Measurements from ENCODE around the gene OLIG2.

OLIG2 gene

GRCh38 chr21:33025489-33026442 is at the start of gene OLIG2:
OLIG2 (plus strand) TSS chr21:33025935; CDS start chr21:33026863, 928 bp downstream.
- DNase-seq: peak; percentile 88

- no peak for DNase-seq
Observed at GRCh38 chr21:32976791-32977190, 48.9 kb upstream of the OLIG2 start.

DNA sequence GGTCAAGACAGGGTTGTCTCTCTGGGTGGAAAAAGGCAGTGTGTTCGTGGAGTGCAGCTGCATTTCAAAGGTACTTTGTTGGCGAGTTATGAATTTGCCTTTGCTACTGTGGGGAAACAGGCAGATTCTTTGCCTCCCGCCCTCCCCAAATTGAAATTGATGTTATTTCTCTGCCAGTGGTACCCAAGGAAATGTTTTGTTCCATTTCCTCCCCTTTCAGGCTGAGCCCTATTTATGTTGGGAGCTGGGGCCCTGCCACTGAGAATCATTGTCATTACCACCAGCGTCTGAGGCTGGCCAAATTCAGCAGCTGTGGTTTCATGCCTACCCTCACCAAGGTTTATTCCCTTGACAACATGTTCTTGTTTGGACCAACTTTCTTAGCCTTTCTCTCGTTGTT is 48.5 kb upstream of the OLIG2 start:
- DNase-seq: peak; percentile 48

- DNase-seq: peak; percentile 49
Observed at GRCh38 chr21:32978331-32979270, 47.1 kb upstream of the OLIG2 start.

DNA sequence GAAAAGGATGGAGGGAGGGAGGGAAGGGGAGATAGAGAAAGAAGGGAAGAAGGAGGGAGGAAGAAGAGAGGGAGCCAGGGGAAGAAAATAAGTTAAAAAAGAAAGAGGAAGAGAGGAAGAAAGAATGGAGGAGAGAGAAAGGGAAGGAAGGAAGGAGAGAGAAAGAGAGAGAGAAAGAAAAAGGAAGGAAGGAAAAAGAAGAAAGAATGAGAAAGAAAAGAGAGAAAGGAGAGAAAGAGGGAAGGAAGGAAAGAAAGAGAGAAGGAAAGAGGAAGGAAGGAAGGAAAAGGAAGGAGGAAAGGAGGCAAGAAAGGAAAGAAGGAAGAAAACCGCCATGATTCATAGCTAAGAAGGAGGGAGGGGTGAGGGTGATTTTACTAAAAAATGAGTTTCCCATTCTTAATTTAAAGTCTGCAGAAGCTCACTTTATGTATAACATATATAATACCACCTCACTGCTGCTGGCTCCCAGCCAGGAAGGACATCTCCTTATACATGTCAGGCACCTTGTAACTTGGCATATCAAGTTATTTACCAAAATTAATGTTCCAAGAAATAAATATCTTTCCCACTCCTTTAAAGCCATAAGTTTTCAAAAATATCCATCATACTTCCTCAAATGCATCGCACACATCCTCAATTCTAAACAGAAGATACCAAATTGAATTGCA is 46.0 kb upstream of the OLIG2 start:
- no peak for DNase-seq

GRCh38 chr21:32981096-32981495 is 44.6 kb upstream of the OLIG2 start:
- DNase-seq: no peak

DNA sequence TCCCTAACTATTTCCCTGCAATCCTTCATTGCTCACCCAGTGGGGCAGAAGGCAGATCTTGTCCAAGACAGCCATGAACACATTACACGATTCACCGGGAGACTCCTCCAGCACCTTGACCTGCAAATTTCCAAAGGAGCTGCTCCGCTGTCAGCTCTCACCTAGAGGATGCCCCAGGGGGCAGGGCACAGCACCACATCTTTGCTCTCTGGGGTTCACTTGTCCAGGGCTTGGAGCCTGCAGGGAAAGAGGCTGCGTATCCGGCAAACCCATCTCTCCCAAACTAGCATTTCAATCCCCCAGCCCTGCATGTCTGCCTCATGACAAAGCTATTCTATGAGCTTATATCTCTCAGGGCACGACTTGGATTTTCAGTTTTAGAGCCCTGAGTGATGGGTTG is 35.1 kb upstream of the OLIG2 start:
- DNase-seq: peak; percentile 37

GRCh38 chr21:32991361-32991760 is 34.4 kb upstream of the OLIG2 start:
- DNase-seq: peak; percentile 89

GRCh38 chr21:32993894-32994293 is 31.8 kb upstream of the OLIG2 start:
- DNase-seq: no peak

DNA sequence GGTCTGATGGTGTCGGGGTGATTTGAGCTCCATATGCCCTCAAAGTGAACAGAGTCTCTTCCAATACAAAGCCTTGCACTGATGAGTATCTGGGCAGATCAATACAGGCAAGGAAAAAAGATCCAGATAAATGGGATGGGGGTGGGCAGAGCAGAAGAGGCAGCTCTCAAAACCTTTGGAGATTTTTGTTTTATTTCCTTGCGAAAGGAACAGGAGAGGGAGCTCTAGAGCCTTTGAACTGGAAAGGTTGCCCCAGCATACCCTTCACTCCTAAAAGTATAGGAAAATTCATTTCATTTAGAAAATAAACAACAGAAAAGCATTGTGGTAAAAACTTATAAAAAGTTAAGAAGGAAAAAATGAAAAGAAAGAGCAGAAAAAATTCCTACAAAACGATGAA is 31.4 kb upstream of the OLIG2 start:
- DNase-seq: no peak

GRCh38 chr21:33007747-33008146 is 18.0 kb upstream of the OLIG2 start:
- no peak for DNase-seq

- peak; percentile 4 for DNase-seq
Observed at GRCh38 chr21:33008333-33009051, 17.2 kb upstream of the OLIG2 start.

GRCh38 chr21:33010931-33011330 is 14.8 kb upstream of the OLIG2 start:
- DNase-seq: no peak

DNA sequence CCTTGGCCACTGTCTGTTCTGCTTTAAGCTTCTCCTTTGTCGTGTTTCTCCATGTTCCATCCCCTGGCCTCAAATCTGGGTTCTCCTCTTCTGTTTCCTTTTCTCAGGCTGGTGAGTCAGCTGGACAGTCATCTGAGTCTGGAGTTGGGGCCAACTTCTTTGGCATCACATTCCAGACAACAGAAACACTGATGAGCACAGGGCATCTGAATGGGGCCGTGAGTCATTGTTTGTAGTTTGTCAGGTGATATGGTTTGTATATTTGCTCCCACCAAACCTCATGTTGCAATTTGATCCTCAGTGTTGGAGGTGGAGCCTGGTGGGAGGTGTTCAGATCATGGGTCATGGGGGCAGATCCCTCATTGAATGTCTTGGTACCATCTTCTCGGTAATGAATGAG is 14.3 kb upstream of the OLIG2 start:
- DNase-seq: no peak

GRCh38 chr21:33013626-33014025 is 12.1 kb upstream of the OLIG2 start:
- DNase-seq: no peak

DNA sequence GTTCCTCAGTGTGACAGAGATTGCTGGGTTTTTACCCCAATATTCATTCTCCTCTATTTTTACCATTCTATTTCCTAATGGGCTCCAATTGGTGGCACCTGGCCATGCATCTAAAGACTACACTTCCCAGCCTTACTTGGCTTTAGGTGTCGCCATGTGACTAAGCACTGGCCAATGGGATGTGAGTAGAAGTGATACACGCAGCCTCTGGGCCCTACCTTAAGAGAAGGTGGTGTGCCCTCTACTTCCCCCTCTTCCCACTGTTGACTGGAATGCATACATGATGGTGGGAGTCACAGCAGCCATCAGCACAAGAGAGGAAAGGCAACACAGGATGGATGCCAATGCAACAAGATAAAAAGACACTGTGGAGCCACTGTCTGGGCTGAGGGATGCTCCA is 11.4 kb upstream of the OLIG2 start:
- DNase-seq: no peak

DNA sequence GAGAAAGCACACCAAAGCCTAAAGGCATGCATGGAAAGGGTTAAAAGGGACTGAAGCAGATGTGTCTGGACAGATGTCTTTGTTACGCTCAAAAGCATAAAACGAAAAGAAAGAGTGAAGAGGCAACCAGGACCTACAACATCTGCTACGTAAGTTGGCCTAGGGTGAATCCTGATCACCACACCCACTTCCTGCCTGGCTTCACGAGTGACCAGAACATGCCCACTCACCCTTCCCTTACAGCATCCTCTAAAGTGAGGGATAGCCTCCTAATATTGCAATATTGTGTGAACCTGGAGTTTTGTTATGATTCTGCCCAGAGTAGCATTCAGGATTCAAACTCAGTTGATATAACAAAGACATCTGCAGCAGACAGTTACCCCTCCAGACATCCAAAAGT is 10.6 kb upstream of the OLIG2 start:
- DNase-seq: no peak

DNA sequence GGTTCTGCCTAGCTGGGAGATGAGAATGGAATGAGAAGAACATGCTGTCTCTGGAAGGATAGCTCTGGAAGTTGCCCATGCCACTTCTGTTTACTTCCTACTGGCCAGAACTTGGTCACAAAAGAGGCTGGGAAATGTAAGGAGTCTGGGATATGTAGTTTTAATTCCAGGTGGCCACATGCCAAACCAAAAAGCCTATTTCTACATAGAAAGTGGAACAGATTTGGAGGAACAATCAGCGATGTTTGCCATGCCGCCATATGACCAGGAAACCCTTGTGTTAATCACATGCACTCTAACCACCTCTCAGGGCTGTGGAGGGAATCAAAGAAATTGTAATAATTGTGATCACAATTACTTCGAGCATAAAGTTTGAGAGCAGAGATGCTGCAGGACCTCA is 10.0 kb upstream of the OLIG2 start:
- DNase-seq: no peak

DNA sequence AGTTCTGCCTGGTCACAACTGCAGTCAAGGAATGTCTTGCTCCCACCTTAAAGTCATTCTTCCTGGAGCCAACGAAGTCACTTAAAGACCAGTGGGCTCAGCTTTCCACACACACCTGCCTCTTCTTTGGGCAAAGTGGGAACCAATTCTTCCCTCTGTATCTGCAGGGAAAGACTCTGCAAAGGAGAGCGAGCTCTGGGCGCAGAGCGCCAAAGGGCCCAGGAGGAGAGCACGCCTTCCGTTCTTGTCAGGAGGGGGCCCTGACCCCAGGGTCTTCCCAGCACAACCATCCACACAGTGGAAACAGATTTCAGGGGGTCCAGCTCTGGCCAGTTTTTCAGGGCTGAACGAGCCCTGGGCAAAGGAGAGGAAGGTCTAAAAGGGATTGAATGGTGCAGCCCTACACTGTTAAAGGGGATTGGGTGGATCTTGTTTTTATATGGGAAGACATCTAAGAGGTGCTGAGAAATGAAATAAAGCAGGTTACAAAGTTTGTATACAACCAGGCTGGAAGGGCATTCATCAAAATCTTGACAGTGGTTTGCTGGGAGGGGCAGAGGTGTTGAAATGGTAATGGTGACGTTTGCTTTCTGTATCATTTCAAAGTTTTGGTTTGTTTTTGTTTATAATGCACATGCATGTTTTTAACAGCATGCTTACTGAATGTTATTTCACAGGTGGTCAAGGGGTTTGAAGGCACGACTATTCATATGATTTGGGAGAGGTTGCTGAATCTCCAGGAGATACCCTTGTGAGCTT is 6.8 kb upstream of the OLIG2 start:
- peak; percentile 4 for DNase-seq

DNA sequence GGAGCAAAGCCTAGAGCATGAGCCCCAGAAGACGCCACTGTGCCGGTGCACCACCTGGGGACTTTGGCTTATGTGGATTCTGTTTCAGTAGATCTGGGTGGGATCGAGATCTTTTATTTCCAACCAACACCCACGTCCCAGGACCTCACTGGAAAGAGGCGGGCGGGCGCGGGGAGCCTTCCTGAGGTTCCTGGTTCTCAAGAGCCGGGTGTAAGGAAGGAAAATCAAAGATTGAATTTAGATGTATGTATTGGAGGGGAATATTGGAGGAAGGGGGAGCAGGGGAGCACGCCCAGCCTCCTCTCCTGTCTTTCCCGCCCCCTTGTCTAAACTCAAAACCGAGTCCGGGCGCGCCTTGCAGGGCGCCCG is 6.2 kb upstream of the OLIG2 start:
- DNase-seq: no peak

- DNase-seq: peak; percentile 68
Observed at GRCh38 chr21:33019885-33020557, 5.7 kb upstream of the OLIG2 start.

Measured in eye (tissue), 1 donor.